ENCODE data around the gene PSMC6.

GRCh38 chr14:52738409-52738808 lies 31.4 kb downstream of the PSMC6 start:
- TF ChIP-seq CTCF (IDR thresholded peaks at IDR 0.05) (no peak), POLR2A (IDR thresholded peaks at IDR 0.05) (no peak)
